HL-60 (cell line): Measurements from ENCODE around the gene CLCA1.

ENCODE experiments used
- GABPA ChIP-seq: IDR thresholded peaks from 2 replicates; pipeline ENCODE4 v1.6.1; 2012; ENCODE audit warnings: low read depth
- POLR2AphosphoS5 ChIP-seq: IDR thresholded peaks from 2 replicates; pipeline ENCODE4 v1.6.1; 2012; ENCODE audit warnings: low read depth
- SPI1 ChIP-seq: IDR thresholded peaks from 2 replicates; pipeline ENCODE4 v1.6.1; 2012; ENCODE audit warnings: low read depth, mild to moderate bottlenecking, borderline replicate concordance
- TF ChIP-seq, protein P1 (sequence below): IDR thresholded peaks from one replicate; pipeline ENCODE4 v1.5.1; 2011; ENCODE audit warnings: low read length, control low read depth, inconsistent platforms; ENCODE audit not compliant: insufficient read depth
- TF ChIP-seq, protein P2 (sequence below): IDR thresholded peaks from 2 replicates; pipeline ENCODE4 v1.6.1; 2012; ENCODE audit warnings: low read depth; ENCODE audit not compliant: insufficient replicate concordance

DNA sequence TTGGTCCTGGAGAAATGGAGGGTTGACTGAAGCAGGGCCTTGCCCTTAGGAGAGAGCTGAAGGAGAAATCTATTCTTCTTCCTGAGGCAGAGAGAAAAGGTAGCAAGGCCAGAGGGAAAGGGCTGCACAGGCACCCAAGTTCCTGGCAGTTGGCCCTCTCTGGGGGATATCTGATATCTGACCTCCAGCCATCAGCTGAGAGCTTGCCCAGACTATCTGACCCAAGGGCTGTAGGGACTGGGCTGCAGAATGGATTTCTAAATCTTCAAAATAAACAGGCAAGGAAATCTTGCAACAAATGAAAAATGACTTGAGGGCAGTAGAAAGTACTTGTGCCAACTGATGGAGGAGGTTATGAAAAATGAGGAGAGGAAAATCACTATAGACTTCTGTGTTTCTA, 45.3 kb upstream of the CLCA1 start:
- TF ChIP-seq, protein P1, sequence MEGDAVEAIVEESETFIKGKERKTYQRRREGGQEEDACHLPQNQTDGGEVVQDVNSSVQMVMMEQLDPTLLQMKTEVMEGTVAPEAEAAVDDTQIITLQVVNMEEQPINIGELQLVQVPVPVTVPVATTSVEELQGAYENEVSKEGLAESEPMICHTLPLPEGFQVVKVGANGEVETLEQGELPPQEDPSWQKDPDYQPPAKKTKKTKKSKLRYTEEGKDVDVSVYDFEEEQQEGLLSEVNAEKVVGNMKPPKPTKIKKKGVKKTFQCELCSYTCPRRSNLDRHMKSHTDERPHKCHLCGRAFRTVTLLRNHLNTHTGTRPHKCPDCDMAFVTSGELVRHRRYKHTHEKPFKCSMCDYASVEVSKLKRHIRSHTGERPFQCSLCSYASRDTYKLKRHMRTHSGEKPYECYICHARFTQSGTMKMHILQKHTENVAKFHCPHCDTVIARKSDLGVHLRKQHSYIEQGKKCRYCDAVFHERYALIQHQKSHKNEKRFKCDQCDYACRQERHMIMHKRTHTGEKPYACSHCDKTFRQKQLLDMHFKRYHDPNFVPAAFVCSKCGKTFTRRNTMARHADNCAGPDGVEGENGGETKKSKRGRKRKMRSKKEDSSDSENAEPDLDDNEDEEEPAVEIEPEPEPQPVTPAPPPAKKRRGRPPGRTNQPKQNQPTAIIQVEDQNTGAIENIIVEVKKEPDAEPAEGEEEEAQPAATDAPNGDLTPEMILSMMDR = no peak
- no peak for TF ChIP-seq POLR2AphosphoS5
- TF ChIP-seq, protein P2, sequence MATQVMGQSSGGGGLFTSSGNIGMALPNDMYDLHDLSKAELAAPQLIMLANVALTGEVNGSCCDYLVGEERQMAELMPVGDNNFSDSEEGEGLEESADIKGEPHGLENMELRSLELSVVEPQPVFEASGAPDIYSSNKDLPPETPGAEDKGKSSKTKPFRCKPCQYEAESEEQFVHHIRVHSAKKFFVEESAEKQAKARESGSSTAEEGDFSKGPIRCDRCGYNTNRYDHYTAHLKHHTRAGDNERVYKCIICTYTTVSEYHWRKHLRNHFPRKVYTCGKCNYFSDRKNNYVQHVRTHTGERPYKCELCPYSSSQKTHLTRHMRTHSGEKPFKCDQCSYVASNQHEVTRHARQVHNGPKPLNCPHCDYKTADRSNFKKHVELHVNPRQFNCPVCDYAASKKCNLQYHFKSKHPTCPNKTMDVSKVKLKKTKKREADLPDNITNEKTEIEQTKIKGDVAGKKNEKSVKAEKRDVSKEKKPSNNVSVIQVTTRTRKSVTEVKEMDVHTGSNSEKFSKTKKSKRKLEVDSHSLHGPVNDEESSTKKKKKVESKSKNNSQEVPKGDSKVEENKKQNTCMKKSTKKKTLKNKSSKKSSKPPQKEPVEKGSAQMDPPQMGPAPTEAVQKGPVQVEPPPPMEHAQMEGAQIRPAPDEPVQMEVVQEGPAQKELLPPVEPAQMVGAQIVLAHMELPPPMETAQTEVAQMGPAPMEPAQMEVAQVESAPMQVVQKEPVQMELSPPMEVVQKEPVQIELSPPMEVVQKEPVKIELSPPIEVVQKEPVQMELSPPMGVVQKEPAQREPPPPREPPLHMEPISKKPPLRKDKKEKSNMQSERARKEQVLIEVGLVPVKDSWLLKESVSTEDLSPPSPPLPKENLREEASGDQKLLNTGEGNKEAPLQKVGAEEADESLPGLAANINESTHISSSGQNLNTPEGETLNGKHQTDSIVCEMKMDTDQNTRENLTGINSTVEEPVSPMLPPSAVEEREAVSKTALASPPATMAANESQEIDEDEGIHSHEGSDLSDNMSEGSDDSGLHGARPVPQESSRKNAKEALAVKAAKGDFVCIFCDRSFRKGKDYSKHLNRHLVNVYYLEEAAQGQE = no peak
- no peak for TF ChIP-seq SPI1
- no peak for TF ChIP-seq GABPA
